Measurements from ENCODE around the gene TANGO6.

The TANGO6 gene

DNA sequence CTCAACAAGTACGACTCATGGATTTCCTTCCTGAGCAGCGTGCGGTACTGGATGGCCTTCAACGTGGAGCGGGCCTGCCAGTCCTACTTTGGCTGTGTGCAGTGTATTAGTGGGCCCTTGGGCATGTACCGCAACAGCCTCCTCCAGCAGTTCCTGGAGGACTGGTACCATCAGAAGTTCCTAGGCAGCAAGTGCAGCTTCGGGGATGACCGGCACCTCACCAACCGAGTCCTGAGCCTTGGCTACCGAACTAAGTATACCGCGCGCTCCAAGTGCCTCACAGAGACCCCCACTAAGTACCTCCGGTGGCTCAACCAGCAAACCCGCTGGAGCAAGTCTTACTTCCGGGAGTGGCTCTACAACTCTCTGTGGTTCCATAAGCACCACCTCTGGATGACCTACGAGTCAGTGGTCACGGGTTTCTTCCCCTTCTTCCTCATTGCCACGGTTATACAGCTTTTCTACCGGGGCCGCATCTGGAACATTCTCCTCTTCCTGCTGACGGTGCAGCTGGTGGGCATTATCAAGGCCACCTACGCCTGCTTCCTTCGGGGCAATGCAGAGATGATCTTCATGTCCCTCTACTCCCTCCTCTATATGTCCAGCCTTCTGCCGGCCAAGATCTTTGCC lies 271.1 kb downstream of the TANGO6 start:
- H3K9me3 ChIP-seq (ENCODE audit: severe bottlenecking), result no peaks in the 10 kb centered on the region
- no peak overlapping the region for H3K27ac ChIP-seq (ENCODE audit: poor library complexity, severe bottlenecking)
- H3K4me1 ChIP-seq (ENCODE audit: insufficient read depth, poor library complexity, severe bottlenecking), result no peaks in the 10 kb centered on the region
- TF ChIP-seq, protein P1, sequence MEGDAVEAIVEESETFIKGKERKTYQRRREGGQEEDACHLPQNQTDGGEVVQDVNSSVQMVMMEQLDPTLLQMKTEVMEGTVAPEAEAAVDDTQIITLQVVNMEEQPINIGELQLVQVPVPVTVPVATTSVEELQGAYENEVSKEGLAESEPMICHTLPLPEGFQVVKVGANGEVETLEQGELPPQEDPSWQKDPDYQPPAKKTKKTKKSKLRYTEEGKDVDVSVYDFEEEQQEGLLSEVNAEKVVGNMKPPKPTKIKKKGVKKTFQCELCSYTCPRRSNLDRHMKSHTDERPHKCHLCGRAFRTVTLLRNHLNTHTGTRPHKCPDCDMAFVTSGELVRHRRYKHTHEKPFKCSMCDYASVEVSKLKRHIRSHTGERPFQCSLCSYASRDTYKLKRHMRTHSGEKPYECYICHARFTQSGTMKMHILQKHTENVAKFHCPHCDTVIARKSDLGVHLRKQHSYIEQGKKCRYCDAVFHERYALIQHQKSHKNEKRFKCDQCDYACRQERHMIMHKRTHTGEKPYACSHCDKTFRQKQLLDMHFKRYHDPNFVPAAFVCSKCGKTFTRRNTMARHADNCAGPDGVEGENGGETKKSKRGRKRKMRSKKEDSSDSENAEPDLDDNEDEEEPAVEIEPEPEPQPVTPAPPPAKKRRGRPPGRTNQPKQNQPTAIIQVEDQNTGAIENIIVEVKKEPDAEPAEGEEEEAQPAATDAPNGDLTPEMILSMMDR (IDR thresholded peaks at IDR 0.05; ENCODE audit: poor library complexity, severe bottlenecking), result no peak
- H3K36me3 ChIP-seq (ENCODE audit: low read depth), result peaks cover 73% of the 10 kb centered on the region
- ATAC-seq (ENCODE audit: low read depth) (no peak), DNase-seq (ENCODE audit: low spot score) (peak; percentile 42)
- no peak overlapping the region for H3K4me3 ChIP-seq (ENCODE audit: severe bottlenecking)
- no peaks in the 10 kb centered on the region for H3K27me3 ChIP-seq (ENCODE audit: insufficient read depth, poor library complexity, severe bottlenecking)

DNA sequence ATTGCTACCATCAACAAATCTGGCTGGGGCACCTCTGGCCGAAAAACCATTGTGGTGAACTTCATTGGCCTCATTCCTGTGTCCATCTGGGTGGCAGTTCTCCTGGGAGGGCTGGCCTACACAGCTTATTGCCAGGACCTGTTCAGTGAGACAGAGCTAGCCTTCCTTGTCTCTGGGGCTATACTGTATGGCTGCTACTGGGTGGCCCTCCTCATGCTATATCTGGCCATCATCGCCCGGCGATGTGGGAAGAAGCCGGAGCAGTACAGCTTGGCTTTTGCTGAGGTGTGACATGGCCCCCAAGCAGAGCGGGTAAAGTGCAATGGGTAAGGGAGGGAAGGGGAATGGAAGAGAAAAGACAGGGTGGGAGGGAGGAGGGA lies 271.6 kb downstream of the TANGO6 start:
- Histone ChIP-seq H3K27me3 (ENCODE audit: insufficient read depth, poor library complexity, severe bottlenecking) (no peaks in the 10 kb centered on the region), H3K36me3 (ENCODE audit: low read depth) (peaks cover 73% of the 10 kb centered on the region), H3K27ac (ENCODE audit: poor library complexity, severe bottlenecking) (no peak overlapping the region), H3K9me3 (ENCODE audit: severe bottlenecking) (no peaks in the 10 kb centered on the region), H3K4me1 (ENCODE audit: insufficient read depth, poor library complexity, severe bottlenecking) (no peaks in the 10 kb centered on the region), H3K4me3 (ENCODE audit: severe bottlenecking) (no peak overlapping the region)
- DNase-seq (ENCODE audit: low spot score) (no peak), ATAC-seq (ENCODE audit: low read depth) (no peak)
- TF ChIP-seq, protein P1 (IDR thresholded peaks at IDR 0.05; ENCODE audit: poor library complexity, severe bottlenecking), result no peak

DNA sequence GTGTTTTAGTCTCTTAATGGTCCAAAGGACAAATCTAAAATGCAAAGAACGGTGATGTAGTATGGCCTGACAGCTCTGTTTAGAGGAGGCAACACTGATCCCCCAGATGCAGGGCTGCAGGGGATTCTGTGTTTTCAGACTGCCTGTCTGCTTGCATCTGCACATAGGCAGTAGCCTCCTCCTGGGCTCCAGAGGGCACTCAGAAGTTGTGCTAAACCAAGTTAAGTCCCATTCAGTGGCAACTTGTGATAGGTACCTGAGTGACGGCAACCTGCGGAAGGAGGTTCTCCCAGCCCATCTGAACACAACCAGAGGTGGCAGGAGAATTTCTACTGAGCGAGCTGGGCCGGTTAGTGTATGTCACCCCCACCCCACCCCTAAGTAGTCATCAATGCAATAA lies 272.0 kb downstream of the TANGO6 start:
- DNase-seq (ENCODE audit: low spot score), result peak; percentile 23

DNA sequence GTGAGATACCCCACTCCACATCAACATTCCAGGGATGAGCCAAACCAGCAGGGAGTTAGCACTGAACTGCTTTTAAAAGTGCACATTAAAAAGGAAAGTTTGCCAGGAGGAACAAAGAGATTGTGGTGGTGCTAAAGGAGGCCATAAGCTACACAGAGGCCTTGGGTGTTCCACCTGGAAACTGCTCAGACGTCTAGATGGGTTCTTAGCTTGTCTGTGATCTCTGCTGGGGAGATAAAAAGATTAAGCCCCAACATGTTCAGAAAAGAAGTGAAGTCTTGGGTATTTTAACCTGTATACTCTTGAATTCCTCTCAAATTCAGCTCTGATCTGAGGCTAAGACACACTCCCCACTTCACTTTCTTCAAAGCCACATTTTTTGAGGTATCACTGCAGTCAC lies 272.5 kb downstream of the TANGO6 start:
- no peak for DNase-seq (ENCODE audit: low spot score)
- peaks cover 73% of the 10 kb centered on the region for H3K36me3 ChIP-seq (ENCODE audit: low read depth)
- H3K27ac ChIP-seq (ENCODE audit: poor library complexity, severe bottlenecking), result no peak overlapping the region

More for the DNA sequence above, 272.0 kb downstream of the TANGO6 start:
- H3K4me3 ChIP-seq (ENCODE audit: severe bottlenecking), result no peak overlapping the region
- no peak overlapping the region for H3K27ac ChIP-seq (ENCODE audit: poor library complexity, severe bottlenecking)
- H3K36me3 ChIP-seq (ENCODE audit: low read depth), result peaks cover 73% of the 10 kb centered on the region
- H3K9me3 ChIP-seq (ENCODE audit: severe bottlenecking), result no peaks in the 10 kb centered on the region
- no peak for ATAC-seq (ENCODE audit: low read depth)
- TF ChIP-seq, protein P1 (IDR thresholded peaks at IDR 0.05; ENCODE audit: poor library complexity, severe bottlenecking), result no peak
- no peaks in the 10 kb centered on the region for H3K27me3 ChIP-seq (ENCODE audit: insufficient read depth, poor library complexity, severe bottlenecking)
- no peaks in the 10 kb centered on the region for H3K4me1 ChIP-seq (ENCODE audit: insufficient read depth, poor library complexity, severe bottlenecking)

More for the DNA sequence above, 272.5 kb downstream of the TANGO6 start:
- no peaks in the 10 kb centered on the region for H3K4me1 ChIP-seq (ENCODE audit: insufficient read depth, poor library complexity, severe bottlenecking)
- no peaks in the 10 kb centered on the region for H3K27me3 ChIP-seq (ENCODE audit: insufficient read depth, poor library complexity, severe bottlenecking)
- H3K4me3 ChIP-seq (ENCODE audit: severe bottlenecking), result no peak overlapping the region
- H3K9me3 ChIP-seq (ENCODE audit: severe bottlenecking), result no peaks in the 10 kb centered on the region
- TF ChIP-seq, protein P1 (IDR thresholded peaks at IDR 0.05; ENCODE audit: poor library complexity, severe bottlenecking), result no peak
- no peak for ATAC-seq (ENCODE audit: low read depth)
